Measurements from ENCODE around the gene P2RX3. TPM values are rescaled to one million over a fixed set of nuclear protein-coding genes. Genes with fewer than 3 reads are reported as not detected.

P2RX3 gene
- total and polyA plus RNA-seq, 4 donors, result 0.11 TPM; not detected in 3

- H3K9ac ChIP-seq (ENCODE audit: insufficient read depth in 1 of 2, low read length in 2 of 2), result no peak overlapping the region
- no peaks in the 10 kb centered on the region for H3K27me3 ChIP-seq (ENCODE audit: control insufficient read depth in 3 of 3, insufficient read depth in 3 of 3, low read length in 2 of 3)
- H3K36me3 ChIP-seq (ENCODE audit: control insufficient read depth in 4 of 4, insufficient read depth in 4 of 4, low read length in 4 of 4), result peaks cover 22 to 58% (median 47%) of the 10 kb centered on the region in 4 donors
- ATAC-seq (ENCODE audit: insufficient read depth, low FRiP score) (no peak), DNase-seq (no peak)
- H3K4me3 ChIP-seq, result no peak overlapping the region
- TF ChIP-seq, protein P1, sequence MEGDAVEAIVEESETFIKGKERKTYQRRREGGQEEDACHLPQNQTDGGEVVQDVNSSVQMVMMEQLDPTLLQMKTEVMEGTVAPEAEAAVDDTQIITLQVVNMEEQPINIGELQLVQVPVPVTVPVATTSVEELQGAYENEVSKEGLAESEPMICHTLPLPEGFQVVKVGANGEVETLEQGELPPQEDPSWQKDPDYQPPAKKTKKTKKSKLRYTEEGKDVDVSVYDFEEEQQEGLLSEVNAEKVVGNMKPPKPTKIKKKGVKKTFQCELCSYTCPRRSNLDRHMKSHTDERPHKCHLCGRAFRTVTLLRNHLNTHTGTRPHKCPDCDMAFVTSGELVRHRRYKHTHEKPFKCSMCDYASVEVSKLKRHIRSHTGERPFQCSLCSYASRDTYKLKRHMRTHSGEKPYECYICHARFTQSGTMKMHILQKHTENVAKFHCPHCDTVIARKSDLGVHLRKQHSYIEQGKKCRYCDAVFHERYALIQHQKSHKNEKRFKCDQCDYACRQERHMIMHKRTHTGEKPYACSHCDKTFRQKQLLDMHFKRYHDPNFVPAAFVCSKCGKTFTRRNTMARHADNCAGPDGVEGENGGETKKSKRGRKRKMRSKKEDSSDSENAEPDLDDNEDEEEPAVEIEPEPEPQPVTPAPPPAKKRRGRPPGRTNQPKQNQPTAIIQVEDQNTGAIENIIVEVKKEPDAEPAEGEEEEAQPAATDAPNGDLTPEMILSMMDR (IDR thresholded peaks at IDR 0.05; ENCODE audit: control extremely low read depth, extremely low read depth), result no peak
- WGBS, 2 donors, result 84% methylated on average over 17 of the region's 17 CpGs
- peaks cover 0 to 11% (median 3%) of the 10 kb centered on the region in 4 donors for H3K9me3 ChIP-seq (ENCODE audit: control insufficient read depth in 4 of 4, insufficient read depth in 3 of 4, low read length in 3 of 4)
- H3K4me1 ChIP-seq (ENCODE audit: control insufficient read depth in 5 of 5, insufficient read depth in 5 of 5, low read length in 5 of 5), result peaks cover 0 to 15% (median 5%) of the 10 kb centered on the region in 5 donors
- H3K27ac ChIP-seq (ENCODE audit: low read depth in 1 of 2, low read length in 1 of 2), result no peak overlapping the region
Observed at GRCh38 chr11:57303280-57303989, 34.7 kb upstream of the P2RX3 start.

DNA sequence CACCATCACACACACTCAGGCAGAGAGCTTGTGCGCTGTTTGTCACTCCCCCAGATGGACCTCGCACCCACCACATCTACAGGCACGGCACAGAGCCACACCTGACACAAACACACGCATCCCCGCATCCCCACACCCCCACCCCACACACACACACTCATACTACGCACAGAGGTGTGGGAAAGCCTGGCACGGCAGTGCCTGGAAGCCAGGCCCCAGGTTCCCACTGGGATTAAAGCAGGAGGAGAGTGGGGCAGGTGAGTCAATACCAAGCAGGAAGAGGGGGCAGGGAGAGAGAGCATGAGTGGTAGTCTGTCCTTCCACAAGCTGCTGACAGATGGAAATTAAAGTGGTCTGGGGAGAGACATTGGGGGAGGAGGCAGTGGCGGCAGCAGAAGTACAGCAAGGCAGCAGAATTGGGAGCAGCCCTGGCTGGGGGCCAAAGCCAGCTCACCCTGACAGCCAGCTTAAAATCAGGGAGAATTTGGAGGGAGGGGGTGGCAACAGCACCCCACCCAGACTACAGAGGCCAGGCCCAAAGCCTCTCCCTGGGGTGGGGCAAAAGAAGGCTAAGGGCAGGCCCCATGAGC, 34.1 kb upstream of the P2RX3 start:
- H3K9ac ChIP-seq (ENCODE audit: insufficient read depth in 1 of 2, low read length in 2 of 2), result no peak overlapping the region
- ATAC-seq (ENCODE audit: insufficient read depth, low FRiP score) (peak; percentile 14), DNase-seq (peak in 2 of 3 donors; percentile 15 to 40)
- H3K27ac ChIP-seq (ENCODE audit: low read depth in 1 of 2, low read length in 1 of 2), result no peak overlapping the region
- H3K27me3 ChIP-seq (ENCODE audit: control insufficient read depth in 3 of 3, insufficient read depth in 3 of 3, low read length in 2 of 3), result no peaks in the 10 kb centered on the region
- peaks cover 17 to 57% (median 47%) of the 10 kb centered on the region in 4 donors for H3K36me3 ChIP-seq (ENCODE audit: control insufficient read depth in 4 of 4, insufficient read depth in 4 of 4, low read length in 4 of 4)
- H3K4me3 ChIP-seq, result no peak overlapping the region
- TF ChIP-seq, protein P1 (IDR thresholded peaks at IDR 0.05; ENCODE audit: control extremely low read depth, extremely low read depth), result no peak
- H3K9me3 ChIP-seq (ENCODE audit: control insufficient read depth in 4 of 4, insufficient read depth in 3 of 4, low read length in 3 of 4), result peaks cover 0 to 10% (median 3%) of the 10 kb centered on the region in 4 donors
- peaks cover 0 to 21% (median 5%) of the 10 kb centered on the region in 5 donors for H3K4me1 ChIP-seq (ENCODE audit: control insufficient read depth in 5 of 5, insufficient read depth in 5 of 5, low read length in 5 of 5)
- 80 to 86% methylated on average over 8 of the region's 8 CpGs for WGBS, 2 donors

DNA sequence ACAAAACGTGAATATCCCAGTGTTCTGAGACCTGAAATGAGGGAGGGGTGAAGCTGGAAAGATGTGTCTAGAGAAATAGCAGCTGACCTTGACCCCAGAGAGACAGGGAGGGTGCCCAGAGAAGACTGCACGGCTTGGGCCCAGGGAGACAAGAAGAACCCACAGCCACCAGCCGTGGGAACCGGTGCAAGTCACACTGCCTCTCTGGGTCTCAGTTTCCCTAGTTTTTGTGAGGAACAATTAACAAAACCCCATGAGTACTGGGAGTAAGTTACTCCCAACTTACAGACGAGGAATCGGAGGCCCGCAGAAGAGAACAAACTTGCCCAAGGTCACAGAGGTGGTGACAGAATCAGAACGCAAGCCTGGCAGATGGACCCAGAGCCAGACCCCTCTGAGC, 32.6 kb upstream of the P2RX3 start:
- WGBS, 2 donors, result 90 to 93% methylated on average over 8 of the region's 8 CpGs
- Histone ChIP-seq H3K27ac (ENCODE audit: low read depth in 1 of 2, low read length in 1 of 2) (no peak overlapping the region), H3K27me3 (ENCODE audit: control insufficient read depth in 3 of 3, insufficient read depth in 3 of 3, low read length in 2 of 3) (no peaks in the 10 kb centered on the region), H3K36me3 (ENCODE audit: control insufficient read depth in 4 of 4, insufficient read depth in 4 of 4, low read length in 4 of 4) (peaks cover 5 to 54% (median 47%) of the 10 kb centered on the region in 4 donors), H3K9ac (ENCODE audit: insufficient read depth in 1 of 2, low read length in 2 of 2) (no peak overlapping the region), H3K9me3 (ENCODE audit: control insufficient read depth in 4 of 4, insufficient read depth in 3 of 4, low read length in 3 of 4) (peaks cover 0 to 3% (median under 1%) of the 10 kb centered on the region in 4 donors), H3K4me1 (ENCODE audit: control insufficient read depth in 5 of 5, insufficient read depth in 5 of 5, low read length in 5 of 5) (peaks cover 0 to 31% (median 8%) of the 10 kb centered on the region in 5 donors), H3K4me3 (no peak overlapping the region)
- ATAC-seq (ENCODE audit: insufficient read depth, low FRiP score) (no peak), DNase-seq (no peak)
- TF ChIP-seq, protein P1 (IDR thresholded peaks at IDR 0.05; ENCODE audit: control extremely low read depth, extremely low read depth), result no peak

Measured in lung (tissue), 12 donors.